Measurements from ENCODE around the gene GLYATL1B.
A peak's percentile ranks its signal among the peaks of the same experiment; 100 is the strongest.
"Not testable (repeated sequence)": the region's sequence is repeated elsewhere in the genome, so short reads cannot be mapped to it uniquely, and the experiment has no call there.

GLYATL1B gene

DNA sequence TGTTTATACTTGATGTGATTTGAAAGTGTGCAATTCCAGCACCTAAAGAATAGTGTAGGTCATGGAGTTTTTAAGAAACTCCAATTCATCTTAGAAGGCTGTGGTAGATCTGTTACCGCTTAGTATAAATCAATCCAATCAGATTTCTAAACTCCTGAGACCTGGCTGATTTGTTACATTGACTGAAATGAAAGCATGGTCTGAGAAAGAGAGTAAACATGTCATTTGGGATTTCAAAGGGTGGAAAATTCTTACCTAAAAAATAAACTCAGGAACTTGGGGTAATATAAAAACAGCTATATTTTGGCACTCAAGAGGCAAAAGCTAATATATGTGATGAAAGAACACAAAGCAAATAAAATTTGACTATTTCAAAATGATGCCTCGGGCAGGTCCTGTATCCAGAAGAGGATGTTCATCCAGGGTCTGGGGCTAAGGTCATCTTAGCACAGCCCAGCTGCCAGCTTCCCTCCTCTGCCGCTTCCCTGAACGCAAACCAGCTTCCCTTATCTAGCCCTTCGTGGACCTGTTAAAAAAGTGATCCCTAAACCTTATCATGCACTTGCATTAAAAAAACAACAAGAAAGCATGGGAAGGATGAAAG, 10.0 kb downstream of the GLYATL1B start:
- not testable (repeated sequence) for DNase-seq (ENCODE audit: low spot score)

DNA sequence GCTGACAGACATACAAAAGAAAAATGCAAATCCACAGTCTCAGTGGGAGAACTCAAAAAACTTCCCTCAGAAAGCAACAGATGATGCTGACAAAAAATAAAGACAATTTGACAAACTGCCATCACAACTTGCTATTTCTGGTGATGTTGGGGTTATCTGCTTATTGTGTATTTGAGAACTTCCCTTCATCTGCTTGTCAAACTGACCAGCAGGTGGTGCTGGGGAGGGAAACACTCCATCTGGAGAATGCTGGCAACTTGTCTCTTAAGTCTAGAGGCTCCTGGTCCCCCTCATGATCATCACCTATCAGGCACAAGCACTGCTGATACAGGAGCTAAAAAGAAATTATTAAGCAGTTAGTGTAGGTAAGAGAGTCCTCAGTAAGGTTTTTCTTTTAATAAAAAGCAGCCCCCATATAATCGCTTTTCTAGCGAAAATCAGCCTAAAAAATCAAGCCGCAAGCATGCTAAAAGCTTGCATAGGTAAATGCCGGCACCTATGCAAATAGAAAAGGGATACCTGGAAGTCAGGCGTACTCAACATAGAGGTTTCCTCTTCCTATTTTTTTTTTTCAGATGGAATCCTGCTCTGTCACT, 11.1 kb downstream of the GLYATL1B start:
- DNase-seq (ENCODE audit: low spot score) = peak; percentile 47

DNA sequence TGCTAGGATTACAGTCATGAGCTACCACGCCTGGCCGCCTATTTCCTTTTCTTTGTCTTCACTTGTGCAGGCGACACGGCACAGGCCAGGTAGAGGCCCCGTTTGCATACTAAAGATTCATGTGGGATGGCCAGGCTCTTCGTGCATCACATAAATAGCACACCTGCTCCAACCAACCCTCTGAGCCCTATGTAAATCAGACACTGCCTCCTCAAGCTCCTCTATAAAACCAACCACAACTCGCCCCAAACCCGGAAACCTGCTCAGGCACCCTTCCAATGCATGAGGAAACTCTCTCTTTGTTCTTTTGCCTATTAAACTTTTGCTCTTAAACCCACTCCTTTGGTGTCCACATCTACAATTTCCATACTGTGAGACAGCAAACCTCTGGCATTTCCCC, 11.8 kb downstream of the GLYATL1B start:
- DNase-seq (ENCODE audit: low spot score) = not testable (repeated sequence)

DNA sequence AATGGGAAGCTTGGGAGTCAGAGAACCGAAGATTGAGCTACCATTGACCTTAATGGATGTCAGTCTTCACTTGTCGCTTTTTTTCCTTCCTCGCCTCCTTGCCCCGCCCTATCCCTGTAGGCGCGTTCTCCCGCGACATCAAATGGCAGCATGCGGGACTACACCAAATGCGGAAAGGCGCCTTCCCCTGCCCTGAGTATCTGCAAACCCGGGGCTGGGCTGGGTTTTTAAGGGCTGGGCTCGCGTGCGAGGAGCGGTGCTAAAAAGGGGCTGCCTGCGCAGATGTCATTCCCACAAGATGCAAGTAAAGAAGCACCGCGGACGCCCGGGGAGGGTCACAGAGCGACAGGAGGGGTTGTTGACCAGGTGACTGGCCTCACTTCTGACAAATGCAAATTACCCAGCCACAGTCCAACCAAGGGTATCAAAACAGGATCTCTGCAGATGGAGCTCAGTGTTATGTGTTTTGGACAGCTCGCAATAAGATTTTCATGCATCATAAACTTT, 16.2 kb downstream of the GLYATL1B start:
- peak; percentile 72 for DNase-seq (ENCODE audit: low spot score)

DNA sequence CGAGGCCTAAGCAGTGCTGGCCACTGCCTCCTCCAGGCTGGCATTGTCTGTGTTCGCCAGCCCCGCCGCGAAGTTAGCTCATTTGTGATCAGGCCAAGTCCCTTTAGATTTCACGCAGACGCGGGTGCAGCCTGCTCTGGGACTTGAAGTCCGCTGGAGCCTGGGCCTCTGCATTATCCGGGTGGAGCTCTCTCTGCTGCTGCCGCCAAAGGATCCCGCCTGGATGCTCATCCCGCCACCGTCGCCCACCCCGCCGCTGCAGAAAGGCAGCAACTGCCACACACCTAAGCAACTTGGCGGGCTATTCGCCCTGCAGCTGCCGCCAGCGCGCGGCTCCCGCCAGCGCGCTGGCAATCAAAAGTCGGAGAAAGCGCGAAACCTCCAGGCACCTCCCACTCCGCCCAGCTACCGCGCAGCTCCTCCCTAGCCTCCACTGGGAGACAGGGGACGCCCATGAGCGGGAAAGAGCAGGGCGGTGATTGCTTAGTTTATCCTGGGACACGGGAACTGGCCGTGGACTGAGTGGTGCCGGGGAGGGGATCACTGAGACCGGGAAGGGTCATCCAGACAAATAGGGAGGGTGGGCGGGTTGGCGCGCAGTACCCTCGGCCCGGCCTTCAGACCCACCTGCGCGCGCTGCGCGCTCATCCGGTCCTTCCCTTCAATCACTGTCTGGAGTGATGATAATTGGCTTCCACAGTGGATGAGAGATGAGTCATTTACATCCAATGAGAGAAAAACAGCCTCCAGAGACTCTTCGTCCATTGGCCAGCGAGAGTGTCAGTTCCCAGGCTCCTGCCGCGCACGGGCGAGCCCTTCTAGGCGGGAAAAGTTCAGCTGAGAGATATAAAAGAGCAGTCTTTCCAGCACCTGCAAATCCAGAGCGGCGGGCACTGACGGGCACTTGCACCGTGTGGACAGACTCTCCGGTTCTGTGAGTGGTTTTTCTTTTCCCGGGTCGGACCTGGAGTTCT, 20.5 kb downstream of the GLYATL1B start, which contains the start of gene FAM111B:
FAM111B (plus strand) TSS at position 875 of the 974 bp plus-strand sequence. CDS start 2,389 bp downstream, outside the sequence.
- peak; percentile 90 for DNase-seq (ENCODE audit: low spot score)

DNA sequence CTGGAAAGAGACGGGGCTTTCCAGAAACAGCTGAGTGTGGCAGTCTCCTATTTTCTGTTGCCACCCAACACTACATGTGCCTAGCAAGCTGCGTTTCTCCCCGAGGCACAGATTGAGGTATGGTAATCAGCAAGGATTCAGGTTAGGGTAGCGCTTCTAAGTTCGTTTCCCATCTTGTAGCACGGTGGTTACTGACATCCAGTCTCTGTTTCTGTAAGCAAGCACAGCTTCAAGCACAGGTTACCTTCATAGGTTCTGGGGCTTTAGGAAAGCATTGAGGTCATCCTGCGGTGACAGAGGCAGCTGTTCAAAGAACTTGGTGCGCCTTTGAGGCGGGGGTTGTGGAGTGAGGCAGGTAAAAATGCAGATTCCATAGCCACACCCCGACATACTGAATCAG, 21.6 kb downstream of the GLYATL1B start:
- not testable (repeated sequence) for DNase-seq (ENCODE audit: low spot score)

DNA sequence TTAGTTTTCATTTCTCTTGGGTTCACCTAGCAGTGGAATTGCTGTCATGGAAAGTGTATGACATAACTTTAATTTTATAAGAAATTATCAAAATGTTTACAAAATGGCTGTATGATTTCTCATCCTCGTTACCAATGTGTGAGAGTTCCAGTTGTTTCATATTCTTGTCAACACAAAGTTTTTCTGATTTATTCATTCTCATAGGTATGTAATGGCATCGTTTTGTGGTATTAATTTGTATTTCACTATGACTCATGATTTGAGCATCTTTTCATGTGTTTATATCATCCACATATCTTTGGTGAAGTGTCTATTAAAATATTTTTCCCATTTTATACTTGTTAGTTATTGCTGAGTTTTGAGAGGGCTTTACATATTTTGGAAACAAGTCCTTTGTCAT, 26.4 kb downstream of the GLYATL1B start:
- no peak for DNase-seq (ENCODE audit: low spot score)

DNA sequence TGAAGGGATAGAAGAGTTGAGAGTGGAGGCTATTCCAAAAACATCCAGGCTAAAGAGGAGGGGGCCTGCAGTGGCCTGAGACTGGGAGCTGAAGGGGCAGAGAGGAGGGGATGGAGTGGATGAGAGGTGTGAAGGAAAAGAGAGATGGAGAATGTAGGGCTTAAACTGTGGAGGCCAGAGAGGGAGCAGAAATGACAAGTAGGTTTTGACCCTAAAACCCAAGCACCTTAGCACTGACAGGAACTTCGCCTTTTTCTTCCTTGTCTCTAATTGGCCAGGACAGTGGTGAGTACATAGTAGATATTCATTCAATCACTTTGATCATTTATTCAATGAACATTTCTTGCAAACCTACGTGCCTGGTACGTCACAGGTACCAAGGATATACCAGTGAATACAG, 28.2 kb downstream of the GLYATL1B start:
- DNase-seq (ENCODE audit: low spot score) = no peak

DNA sequence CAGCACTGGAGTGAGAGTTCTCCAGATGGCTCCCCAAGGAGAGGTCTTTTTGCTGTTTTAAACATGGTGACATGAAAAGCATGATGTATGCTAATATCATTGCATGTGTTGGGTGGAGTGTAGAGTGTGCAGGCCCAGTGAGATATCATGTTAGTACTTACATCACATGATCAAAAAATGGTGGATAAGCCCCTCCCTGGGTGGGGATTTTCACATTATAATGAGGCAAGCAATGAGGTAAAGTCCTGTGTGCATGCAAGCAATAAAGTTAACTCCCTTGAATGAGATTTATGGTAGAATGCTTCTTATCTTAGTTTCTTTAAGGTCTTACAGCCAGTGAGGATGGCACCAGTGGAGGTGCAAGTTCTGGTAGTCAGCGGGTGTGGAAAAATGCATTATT, 29.4 kb downstream of the GLYATL1B start:
- DNase-seq (ENCODE audit: low spot score) = no peak

DNA sequence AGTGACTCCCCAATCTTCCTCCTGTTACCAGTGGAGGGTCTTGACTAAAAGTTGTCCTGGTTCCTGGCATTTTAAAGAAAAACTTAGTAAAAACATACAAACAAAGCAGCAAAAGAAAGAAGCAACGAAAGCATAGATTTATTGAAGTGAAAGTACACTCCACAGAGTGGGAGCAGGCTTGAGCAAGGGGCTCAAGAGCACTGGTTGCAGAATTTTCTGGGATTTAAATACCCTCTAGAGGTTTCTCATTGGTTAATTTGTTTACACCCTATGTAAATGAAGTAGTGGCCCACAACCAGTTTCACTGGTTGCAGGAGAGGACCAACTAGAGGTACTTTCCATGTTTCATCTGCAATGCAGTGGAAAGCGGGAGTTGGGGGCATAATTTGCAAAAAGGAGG, 31.7 kb downstream of the GLYATL1B start:
- DNase-seq (ENCODE audit: low spot score) = no peak

DNA sequence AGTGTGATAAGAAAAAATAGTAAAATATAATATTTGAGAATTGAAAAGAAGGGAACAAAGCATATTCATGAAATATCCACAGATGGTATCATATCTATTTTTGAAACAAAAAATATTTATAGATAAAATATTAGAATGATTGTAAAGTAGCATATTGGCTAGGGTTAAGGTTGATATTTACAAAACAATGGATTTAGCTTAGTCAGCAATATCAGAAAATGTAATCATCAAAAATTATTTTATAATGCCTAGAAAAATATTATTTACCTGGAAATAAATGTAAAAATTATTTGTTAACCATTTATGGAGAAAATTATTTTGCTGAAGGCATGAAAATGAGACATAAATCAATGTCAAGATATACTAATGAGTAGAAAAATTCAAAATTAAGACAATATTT, 33.7 kb downstream of the GLYATL1B start:
- no peak for DNase-seq (ENCODE audit: low spot score)

DNA sequence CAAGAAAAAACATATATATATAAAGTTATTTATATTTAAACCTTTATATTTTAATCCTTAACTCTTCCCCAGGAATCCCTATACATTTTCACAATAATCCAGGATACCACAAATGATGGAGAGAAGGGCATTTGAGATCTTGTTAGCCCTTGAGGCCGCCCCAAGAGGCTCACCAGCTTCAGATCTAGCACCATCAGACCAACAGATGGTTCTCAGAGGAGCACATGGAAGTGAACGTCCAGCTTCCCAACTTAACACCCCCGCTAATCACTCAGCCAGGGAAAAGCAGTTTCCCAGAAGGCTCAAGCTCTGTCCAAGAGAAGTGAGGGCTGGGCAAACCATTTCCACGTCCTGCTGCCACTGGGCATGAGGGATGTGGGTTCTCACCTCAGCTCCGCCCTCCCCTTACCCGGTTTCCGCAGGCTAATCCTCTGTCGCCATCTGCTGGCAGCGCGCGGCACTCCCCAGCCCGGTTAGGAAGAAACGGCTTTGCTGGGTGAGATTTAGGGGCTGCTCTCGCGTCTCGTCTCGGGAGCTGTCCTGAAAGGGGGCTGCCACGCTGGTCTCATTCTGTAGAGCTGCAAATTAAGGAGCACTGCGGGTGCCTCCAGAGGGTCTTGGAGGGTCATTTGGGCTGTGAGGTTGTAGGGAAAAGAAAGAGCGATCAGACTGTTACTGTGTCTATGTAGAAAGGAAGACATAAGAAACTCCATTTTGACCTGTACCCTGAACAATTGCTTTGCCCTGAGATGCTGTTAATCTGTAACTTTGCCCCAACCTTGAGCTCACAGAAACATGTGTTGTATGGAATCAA, 49.7 kb downstream of the GLYATL1B start:
- DNase-seq (ENCODE audit: low spot score) = peak; percentile 91

DNA sequence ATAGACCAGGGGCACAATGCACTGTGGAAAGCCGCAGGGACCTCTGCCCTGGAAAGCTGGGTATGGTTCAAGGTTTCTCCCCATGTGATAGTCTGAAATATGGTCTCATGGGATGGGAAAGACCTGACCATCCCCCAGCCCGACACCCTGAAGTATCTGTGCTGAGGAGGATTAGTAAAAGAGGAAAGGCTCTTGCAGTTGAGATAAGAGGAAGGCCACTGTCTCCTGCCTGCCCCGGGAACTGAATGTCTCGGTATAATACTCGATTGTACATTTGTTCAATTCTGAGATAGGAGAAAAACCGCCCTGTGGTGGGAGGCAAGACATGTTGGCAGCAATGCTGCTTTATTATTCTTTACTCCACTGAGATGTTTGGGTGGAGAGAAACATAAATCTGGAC, 50.4 kb downstream of the GLYATL1B start:
- not testable (repeated sequence) for DNase-seq (ENCODE audit: low spot score)

DNA sequence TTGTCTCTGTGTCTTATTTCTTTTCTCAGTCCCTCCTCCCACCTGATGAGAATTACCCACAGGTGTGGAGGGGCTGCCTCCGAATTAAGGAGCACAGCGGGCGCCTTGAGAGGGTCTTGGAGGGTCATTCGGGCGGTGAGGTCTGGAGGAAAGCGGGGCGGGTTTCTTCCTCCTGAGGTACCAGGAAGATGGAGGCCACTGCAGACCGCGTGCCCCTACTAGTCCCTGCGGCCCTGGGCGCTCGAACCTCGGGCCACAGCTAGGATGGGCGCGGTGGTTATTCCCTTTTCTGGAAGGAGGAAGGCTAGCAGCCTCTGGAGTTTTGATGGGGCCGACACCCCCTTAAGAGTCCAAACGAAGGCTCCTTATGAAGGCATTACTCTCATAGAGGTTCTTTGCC, 51.1 kb downstream of the GLYATL1B start:
- no peak for DNase-seq (ENCODE audit: low spot score)

DNA sequence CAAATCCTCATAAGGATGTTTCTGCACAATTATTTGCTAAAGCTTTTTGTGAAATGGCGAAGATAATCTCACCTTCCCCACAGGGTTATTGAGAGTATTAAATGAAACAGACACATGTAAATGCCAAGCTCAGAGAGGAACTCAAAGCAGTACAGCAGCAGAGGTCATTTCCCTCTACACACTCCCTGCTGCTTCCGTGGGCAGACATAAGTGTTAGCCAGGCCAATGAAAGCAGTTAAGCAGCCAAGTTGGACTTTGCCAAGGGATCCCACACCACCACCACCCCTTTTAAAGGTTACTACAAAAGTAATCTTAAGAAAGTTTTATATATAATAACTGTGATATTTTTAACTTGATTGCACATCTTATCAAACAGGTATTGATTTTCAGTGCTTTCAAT, 52.5 kb downstream of the GLYATL1B start:
- no peak for DNase-seq (ENCODE audit: low spot score)

DNA sequence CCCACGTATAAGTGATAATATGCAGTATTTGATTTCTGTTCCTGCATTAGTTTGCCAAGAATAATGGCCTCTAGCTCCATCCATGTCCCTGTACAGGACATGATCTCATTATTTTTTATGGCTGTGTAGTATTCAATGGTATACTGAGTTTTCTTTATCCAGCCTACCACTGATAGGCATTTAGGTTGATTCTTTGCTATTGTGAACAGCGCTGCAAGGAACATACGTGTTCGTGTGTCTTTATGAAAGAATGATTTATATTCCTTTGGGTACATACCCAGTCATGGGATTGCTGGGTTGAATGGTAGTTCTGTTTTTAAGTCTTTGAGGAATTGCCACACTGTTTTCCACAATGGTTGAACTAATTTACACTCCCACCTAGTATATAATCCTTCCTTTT, 55.1 kb downstream of the GLYATL1B start:
- no peak for DNase-seq (ENCODE audit: low spot score)

DNA sequence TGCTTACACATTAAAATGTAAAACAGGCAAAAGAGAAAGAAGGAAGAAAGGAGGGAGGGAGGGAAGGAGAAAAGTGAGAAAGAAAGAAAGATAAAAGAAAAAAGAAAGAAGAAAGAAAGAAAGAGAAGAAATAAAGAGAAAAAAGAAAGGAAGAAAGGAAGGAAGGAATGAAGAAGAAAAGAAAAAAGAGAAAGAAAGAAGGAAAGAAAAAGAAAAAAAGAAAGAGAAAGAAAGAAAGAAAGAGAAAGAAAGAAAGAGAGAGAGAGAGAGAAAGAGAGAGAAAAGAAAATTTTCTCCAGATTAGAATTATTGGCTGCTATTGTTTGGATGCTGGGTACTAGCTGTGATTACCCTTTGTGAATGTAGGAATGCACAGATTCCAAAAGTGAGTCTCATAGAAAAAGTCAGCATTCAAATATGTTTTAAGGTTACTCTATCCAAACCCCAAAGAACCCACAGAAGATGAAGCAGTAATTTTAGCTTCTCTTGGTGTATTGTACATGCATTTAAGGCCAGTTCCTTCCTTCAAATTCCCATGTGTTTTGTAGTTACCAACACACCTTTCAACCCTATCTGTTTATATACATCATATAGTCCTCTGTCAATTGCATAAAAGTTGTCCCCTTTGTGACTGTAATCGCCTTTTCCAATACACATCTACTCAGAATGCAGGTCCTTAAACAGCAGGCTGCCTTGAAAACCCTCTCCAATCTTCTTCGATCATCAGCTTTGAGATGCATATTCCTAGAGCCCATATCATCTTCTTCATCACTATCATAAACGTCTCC, 55.8 kb downstream of the GLYATL1B start:
- peak; percentile 62 for DNase-seq (ENCODE audit: low spot score)

DNA sequence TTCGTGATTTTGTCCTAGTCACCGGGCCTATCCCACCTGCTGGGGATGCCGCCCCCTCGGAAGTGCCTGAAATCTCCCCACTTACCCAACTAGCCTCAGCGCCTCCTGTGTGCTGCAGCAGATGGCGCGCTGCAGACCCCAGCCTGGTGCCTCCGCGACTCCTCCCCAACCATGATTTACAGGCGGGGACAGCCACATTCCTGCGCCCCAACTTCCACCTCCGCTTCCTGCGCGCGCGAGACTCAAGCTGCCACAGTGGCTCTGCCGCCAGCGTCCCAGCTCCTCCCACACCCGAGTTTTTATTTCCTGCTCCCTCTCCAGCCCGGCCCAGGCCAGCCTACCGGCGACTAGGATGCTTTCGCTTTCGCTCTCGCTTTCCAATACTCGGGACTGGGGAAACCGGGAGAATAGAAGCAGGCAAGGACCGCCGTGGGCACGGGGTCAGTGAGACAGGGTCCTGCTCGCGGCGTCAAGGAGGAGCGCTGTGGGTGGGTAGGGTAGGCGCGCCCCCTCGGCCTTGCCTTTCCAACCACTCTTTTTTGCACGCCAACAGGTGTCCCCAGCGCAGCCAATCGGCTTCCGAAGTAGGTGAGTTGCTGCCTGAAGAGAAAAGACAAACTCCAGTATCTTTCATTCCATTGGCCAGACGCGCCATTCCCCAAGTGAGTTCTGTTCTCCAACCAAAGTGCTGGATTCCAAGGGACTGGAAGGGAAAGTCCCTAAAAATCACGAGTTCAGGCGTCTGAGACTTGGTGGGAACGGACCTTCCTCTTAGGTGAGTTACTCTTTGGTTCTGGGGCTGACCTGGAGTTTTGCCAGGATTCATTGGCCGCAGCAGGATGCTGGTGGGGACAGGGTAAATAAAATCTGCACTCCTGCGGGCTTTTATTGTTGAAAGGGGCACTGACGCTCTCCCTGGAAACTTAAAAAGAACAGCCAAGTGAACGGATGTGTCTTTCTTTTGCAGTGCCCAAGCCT, 56.7 kb downstream of the GLYATL1B start, which contains the start of gene FAM111A:
FAM111A (plus strand) TSS at position 327 of the 978 bp plus-strand sequence. CDS start 6,017 bp downstream, outside the sequence.
- DNase-seq (ENCODE audit: low spot score) = peak; percentile 91

DNA sequence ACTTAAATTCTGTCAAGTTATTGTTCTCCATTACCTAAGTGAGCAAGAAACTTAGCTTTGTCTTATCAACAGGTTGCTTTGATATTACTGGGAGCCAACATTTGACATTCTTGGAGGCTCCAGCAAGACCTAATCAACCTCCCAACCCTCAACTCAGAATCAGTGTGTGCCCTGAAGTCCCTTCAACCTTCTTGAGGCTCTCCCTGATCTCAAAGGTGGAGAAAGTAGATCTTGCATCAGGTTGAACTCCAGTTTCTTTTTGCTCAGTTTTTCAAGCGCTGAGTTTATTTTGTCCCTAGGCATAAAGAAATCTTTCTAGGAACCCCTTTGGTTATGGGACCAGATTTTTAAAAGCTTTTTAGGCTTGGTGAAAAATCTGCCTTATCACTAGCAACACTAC, 58.0 kb downstream of the GLYATL1B start:
- no peak for DNase-seq (ENCODE audit: low spot score)
